A204.1 (cell line): Measurements from ENCODE around the gene AKAP14.
A peak's percentile ranks its signal among the peaks of the same experiment; 100 is the strongest.
"Not testable (repeated sequence)": the region's sequence is repeated elsewhere in the genome, so short reads cannot be mapped to it uniquely, and the experiment has no call there.

Experiments used
- FAIRE-seq: peaks from 2 replicates; lab custom pipeline; 2012; peaks lifted over from hg19 to GRCh38; lab: Jason Lieb, UNC

AKAP14 gene

DNA sequence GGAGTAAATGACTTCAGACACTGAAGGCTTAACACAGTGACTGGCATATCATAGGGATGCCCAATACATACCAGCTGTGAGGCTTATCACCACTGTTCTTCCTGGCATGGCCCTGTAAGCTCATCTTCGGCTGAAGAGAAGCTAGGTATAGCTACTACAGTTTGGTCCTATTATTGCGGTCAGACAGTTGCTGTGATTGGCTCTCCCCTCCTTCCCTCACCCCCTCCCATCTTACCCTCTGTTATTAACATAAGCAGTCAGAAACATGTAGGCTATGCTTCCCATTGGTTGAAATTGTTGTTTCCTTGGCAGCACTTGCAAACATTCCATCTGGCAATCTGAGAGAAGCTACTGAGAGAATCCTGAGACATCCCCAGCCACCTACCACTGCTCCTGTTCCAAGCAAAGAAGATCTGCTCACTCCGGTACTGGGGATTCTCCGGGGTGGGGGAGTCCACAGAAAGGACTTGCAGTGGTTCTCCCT, at the start of gene AKAP14:
AKAP14 (plus strand) TSS at position 51 of the 484 bp plus-strand sequence. CDS start 7,331 bp downstream, outside the sequence.
- FAIRE-seq = no peak

- FAIRE-seq = peak; percentile 97
Measured at GRCh38 chrX:119852382-119853353, 43.0 kb upstream of the AKAP14 start, which contains the start of gene UPF3B. UPF3B (minus strand) TSS chrX:119852963; CDS start chrX:119852928, 35 bp downstream.

GRCh38 chrX:119853444-119853843, 42.2 kb upstream of the AKAP14 start:
- FAIRE-seq = no peak

DNA sequence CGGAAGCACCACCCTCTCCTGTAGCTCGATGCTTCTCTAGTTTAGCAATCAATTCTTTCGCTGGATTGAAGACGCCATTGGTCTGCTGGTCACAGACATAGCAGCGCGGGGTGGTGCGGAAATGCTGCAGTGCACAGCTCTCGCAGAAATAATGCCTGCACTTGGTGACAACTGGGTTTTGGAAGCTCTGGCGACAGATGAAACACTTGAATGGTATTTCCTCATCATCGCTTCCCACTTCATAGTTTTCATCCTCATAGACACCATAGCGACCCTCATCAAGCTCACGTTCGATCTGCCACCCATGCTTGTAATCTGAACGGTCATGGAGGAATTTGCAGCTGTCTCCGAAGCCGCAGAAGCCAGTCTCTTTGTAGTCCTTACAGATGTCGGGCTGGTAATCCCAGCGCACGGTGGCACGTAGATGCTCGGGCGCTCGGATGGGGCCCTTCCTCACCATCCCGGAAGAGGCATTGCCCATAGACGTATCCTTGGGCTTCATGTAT, 25.0 kb upstream of the AKAP14 start:
- no peak for FAIRE-seq

DNA sequence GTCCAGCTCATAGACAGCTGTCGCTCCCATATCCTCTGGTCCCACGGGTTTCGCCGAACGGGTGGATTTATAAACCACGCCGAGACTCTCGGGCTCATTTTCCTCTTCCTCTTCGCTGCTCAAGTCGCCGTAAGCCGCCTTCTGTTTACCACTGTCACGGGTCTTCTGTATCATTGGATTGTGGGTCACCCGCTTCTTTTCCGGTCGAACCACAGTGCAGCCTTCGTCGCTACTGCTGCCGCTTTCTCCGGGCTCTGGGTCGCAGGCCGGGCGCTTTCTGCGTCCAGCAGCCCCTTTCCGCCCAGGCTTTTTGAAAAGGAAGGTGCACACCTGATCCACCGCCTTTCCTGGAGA, 24.5 kb upstream of the AKAP14 start:
- FAIRE-seq = no peak

DNA sequence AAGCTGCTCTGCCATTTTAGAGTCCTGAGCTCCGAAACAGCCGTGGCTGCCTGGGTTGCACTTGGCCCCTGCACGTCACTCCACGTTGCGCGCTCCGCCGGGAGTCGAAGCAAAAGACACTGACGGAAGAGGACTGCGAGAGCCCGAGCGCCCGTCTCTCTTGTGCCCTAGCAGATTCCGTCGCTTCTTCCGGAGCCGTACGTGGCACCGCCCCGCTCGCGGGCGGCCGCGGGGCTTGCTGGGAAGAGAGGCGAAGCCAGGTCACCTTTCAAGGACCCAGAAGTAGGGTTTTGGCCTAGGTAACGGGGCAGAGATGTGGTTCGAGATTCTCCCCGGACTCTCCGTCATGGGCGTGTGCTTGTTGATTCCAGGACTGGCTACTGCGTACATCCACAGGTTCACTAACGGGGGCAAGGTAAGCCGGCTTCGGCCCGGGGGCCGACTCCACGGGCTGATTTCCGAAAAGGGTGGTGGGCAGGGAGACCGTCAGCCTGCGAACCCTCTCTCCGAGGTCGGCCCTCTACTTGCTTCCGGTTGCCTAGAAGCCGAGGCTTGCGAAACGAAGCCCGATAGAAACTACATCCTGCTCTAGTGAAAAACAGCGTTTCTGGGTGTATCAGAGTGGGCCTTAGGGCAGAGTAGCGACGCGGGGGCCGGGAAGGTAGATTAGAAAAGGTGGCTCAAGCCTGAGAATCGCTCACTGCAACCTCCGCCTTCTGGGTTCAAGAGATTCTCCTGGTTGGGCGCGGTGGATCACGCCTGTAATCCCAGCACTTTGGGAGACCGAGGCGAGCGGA, 23.9 kb upstream of the AKAP14 start, which contains the start of the genes NDUFA1 and RNF113A:
NDUFA1 (plus strand) TSS at position 234 of the 797 bp plus-strand sequence; CDS start at position 314, 80 bp downstream.
RNF113A (minus strand) TSS at position 135 of the 797 bp plus-strand sequence; CDS start at position 15, 120 bp downstream.
- no peak for FAIRE-seq

GRCh38 chrX:119878740-119879139, 17.0 kb upstream of the AKAP14 start:
- FAIRE-seq = no peak

DNA sequence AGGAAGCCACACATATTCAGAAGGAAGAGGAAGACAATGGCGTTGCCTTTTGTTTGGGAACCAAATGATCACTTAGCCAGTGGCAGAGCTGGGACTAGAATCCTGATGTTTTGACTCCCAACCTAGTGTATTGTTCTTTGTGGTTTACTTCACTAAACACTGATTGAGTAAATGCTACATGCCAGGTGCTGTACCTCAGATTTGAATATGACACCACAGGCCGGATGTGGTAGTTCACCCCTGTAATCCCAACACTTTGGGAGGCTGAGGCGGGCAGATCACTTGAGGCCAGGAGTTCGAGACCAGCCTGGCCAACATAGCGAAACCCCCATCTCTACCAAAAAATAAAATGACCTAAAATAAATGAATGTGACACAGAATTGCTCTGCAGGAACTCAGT, 15.6 kb upstream of the AKAP14 start:
- FAIRE-seq = no peak

GRCh38 chrX:119880552-119881437, 14.9 kb upstream of the AKAP14 start:
- peak; percentile 34 for FAIRE-seq

DNA sequence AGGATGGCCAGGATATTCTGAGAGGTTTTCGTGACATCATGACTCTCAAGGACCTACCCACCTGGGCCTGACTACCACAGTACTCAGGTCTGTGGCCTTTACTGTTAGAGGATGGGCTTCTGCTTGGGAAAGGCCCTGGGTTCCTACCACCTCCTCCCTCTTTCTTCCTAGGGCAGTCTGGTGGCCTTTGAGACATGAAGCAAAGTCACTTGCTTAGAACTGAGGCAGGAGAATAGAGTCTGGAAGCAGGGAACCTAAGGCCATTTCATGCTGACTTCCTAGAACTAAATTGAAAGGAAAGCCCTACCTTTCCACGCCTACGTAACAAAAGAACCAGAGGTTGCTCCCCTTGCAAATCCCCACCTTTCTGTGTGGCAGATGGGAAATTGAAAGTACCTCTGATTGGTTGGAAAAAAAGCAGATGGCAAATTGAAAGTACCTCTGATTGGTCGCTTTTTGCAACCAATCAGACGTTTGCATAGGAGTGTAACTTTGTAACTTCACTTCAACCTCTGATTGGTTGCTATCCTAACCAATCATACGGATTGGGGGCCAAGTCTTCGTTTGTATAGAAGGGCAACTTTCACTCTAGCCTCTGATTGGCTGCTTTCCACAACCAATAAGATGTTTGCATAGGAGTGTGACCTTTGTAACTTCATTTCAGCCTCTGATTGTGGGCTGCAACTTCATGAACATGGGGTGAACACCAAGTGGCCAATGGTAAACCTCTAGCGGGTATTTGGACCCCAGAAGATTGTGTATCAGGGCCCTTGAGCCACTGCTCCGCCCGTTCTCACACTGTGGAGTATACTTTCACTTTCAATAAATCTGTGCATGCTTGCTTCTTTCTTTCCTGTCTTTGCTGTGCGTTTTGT, 9.9 kb upstream of the AKAP14 start:
- FAIRE-seq = peak; percentile 27

DNA sequence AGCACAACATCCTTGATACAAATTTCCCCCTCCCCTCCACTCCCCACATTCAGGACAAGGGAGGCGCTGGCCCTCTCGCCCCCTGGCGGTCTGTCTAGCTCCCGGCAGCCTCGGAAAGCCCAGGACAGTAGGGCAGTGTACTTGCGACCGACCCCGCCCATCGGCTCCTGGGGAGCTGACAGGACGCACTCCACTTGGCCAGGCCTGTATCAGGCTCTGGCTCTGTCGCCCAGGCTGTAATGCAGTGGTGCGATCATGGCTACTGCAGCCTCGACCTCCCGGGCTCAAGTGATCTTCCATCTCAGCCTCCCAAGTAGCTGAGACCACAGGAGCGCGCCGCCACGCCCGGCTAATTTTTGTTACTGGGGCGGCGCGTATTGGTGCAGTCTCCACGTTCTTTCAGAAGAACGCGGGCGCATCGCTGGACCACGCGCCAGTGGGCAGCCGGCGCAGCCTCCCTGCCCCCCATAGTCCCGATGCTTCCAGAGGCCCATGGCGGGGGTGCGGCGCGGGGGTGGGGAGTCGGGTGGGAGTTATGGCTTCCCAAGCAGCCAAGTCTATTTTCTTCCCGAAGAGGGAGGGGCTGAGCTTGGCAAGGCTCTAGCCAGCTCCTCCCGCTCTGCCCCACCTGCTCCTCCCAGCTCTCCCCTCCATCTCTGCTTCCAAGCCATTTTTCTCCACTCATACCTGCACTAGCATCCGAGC, 7.8 kb upstream of the AKAP14 start:
- no peak for FAIRE-seq

DNA sequence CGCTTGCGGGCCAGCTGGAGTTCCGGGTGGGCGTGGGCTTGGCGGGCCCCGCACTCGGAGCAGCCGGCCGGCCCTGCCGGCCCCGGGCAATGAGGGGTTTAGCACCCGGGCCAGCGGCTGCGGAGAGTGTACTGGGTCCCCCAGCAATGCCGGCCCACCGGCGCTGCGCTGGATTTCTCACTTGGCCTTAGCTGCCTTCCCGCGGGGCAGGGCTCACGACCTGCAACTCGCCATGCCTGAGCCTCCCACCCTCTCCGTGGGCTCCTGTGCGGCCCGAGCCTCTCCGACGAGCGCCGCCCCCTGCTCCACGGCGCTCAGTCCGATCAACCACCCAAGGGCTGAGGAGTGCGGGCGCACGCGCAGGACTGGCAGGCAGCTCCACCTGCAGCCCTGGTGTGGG, 5.1 kb upstream of the AKAP14 start:
- not testable (repeated sequence) for FAIRE-seq

- FAIRE-seq = not testable (repeated sequence)
Measured at GRCh38 chrX:119891961-119892692, 3.6 kb upstream of the AKAP14 start.

- no peak for FAIRE-seq
Measured at GRCh38 chrX:119899125-119899524, 3.4 kb downstream of the AKAP14 start.

DNA sequence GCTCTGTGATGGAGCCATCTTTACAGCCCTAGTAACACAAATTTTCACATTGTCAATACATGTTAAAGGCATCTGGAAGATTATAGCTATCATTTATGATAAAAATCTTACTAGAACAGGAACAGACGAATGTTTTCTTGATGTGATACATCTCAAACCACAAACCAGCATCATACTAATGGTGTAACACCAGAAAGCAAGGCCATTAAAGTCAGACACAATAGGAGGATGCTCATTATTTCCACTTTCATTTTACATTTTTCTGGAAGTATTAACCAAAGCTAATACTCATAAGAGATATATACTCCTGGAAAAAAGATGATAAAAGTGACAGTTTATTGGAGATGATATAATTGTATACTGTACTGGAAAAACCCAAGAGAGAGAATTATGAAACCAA, 5.3 kb downstream of the AKAP14 start:
- no peak for FAIRE-seq

DNA sequence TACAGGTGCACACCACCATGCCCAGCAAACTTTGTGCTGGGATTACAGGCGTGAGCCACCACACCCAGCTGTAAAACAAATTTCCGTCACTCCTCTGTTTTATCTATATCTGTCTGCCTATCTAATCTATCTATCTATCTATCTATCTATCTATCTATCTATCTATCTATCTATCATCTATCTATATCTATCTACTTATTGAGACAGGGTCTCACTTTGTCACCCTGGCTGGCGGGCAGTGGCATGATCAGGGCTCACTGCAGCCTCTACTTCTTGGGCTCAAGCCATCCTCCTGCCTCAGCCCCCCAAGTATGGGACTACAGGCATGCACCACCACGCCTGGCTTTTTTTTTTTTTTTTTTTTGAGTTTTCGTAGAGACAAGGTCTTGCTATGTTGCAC, 20.6 kb downstream of the AKAP14 start:
- no peak for FAIRE-seq

GRCh38 chrX:119917877-119918276, 22.2 kb downstream of the AKAP14 start:
- FAIRE-seq = no peak

GRCh38 chrX:119919835-119920585, 24.3 kb downstream of the AKAP14 start:
- no peak for FAIRE-seq
